Activated naive CD4-positive, alpha-beta T cell (primary cell): ENCODE results near the gene B9D1.

Source experiments
- DNase-seq, 4 experiments: peaks; one replicate each; lab custom pipeline; 2025; lab: John Stamatoyannopoulos, UW

B9D1 gene

GRCh38 chr17:19376811-19377210 lies 14.3 kb upstream of the B9D1 start:
- no peak for DNase-seq

- no peak for DNase-seq
These were observed 13.2 kb upstream of the B9D1 start for GRCh38 chr17:19375732-19376131.

- DNase-seq: no peak
These were observed 11.6 kb upstream of the B9D1 start for GRCh38 chr17:19374136-19374535.

DNA sequence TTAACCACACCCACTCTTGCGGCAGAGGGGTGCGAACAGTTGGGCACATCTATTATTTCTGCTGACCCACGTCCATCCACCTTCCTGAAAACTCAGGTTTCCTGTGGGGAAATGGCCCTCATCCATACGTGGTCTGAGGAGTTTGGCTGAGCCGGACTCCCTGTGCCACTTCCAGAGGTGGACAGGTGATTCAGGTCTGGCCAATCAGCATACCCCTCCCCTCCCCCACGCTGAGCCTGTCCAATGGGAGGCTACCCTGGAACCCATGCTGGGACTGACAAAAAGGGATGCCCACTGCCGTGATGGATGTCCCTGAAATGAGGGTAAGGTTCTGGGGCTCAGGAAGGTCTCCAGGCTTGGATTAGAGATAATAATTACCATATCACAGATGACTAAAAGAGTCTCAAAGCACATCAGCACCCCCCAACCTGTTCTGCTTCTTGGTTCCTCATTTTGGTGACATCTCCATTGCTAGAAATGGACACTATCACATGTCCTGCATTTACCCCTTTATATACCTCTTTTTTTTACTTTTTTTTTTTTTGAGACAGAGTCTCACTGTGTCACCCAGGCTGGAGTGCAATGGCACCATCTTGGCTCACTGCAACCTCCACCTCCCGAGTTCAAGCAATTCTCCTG lies 10.5 kb upstream of the B9D1 start:
- DNase-seq: no peak

DNA sequence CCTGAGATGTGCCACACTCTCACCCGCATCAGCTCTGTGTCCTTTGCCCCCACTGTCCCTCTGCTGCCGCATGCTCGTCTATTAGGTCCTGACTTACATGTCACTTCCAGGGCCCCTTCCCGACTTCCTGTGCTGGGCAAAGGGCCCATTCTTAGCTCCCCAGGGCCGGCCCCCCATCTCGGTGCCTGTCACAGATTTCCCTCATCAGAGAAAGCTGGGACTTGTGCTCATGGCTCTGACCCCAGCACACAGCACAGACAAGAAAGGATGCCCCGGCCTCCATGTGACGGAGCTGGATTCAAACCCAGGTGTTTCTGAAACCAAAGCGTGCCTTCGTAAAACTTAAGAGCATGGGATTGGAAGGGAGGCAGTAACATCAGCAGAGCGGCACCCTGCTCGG lies 9.9 kb upstream of the B9D1 start:
- DNase-seq: no peak

GRCh38 chr17:19372011-19372370 lies 9.5 kb upstream of the B9D1 start:
- no peak for DNase-seq

DNA sequence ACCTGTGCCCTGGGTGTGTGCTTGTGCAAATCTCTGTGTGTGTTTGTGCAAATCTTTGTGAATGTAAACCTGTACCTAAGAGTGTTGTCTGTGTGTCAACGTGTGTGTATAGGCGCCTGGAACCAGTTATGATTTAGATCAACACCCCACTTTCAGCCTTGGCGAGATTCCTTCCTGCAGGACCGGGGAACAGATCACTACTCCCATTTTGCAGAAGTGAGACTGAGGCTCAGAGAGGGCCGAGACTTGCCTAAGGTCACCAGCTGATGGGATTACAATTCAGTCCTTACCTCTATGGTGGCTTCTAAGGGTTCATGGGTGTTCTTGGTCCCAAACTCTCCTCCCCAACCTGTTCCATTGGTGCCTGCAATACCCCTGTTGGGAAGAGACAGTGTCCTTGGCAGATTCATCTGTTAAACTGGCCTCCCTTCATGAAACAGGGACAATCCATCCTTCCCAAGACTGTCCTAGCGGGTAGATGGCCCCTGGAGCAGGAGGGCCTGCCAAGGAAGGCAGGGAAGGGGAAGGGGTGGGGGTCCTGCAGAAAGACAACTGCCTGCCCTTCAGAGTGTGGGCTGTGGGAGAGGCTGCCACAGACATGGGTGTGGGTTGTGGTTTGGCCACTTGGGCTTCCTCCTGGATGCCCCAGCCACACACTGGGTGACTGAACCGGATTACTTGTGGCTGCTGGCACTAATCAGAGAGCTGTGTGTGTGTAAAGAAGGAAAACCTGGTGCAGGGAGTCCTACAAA lies 8.9 kb upstream of the B9D1 start:
- no peak for DNase-seq

DNA sequence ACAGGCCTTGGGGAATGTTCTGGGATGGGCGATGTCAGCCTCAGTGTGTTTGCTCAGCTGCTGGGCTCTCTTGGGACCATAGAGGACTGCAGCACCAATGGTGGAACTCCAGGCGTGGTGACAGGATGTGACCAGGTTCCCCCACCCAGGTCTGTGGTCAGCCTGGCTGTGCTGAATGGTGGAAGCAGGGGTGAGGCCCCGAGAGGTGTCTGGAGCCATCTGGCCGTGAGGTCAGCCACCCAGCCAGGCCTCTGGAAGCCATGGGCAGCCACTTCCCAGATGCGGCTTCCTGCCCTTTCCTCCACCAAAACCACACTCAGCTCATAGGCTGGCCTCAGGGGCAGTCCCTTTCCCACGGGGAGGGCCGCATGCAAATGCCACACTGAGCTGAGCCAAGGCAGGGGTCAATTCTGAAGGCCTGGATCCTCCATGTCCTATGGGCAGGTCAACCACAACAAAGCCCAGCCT lies 8.0 kb upstream of the B9D1 start:
- no peak for DNase-seq

DNA sequence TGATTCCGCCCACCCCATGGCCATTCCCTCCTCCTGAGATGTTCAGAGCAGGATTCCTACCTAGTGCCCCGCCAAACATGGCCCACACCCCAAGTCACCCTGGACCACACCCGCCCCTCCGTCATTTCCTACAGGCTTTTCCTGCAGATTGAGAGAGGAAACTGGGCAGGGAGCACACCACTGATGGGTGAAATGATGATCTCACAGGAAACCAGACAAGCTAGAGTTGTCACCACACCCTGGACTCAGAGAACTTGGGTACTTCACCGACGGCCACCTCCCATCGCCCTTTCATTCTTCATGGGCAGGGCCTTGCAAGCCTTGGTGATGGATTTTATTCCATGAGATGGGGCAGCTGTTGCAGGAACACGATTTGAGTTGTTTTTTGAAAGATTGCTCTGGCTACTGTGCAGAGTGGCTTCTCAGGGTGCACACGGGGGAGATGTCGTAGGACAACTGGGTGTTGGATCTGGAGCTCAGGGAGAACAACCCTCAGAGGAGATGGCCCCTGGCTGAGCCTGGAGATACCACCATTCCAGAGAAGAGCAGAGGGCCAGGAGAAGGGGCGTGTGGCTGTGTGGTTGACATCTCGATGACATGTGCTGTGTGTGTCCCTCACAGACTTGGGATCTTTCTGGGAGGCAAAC lies 7.4 kb upstream of the B9D1 start:
- DNase-seq: no peak

DNA sequence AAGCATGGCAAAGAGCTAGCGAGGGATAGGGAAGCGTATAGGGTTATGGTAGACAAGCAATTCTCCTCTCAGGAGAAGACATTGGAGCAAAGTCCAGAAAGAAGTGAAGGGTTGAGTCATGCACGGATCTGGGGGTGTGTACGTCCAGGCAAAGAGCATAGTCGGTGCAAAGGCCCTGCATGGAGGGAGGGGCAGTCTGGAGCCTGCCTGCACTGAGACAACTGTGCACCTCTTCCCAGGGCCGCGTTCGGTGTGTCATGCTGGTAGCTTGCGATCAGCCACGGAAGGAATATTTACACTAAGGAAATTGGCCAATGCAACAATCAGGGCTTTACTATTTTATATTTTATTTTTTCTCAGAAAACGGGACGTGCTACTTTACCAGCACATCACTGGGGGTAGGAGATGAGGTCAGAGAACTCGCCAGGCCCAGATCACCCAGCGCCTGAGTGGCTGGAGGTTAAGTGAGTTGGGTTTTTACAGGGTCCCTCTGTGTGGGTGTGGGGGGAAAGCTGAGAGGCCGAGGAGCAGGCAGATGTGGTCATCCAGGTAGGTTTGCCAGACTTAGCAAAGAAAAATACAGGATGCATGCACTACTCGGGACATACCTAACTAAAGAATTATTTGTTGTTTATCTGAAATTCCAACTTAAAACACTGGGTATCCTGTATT lies 6.7 kb upstream of the B9D1 start:
- no peak for DNase-seq

- DNase-seq: no peak
These were observed 5.7 kb upstream of the B9D1 start for GRCh38 chr17:19368229-19368628.

GRCh38 chr17:19366637-19366972 lies 4.1 kb upstream of the B9D1 start:
- DNase-seq: no peak

- DNase-seq: no peak
These were observed 3.5 kb upstream of the B9D1 start for GRCh38 chr17:19365833-19366636.

GRCh38 chr17:19365499-19365817 lies 2.9 kb upstream of the B9D1 start:
- DNase-seq: no peak

GRCh38 chr17:19364699-19365498 lies 2.4 kb upstream of the B9D1 start:
- DNase-seq: no peak

DNA sequence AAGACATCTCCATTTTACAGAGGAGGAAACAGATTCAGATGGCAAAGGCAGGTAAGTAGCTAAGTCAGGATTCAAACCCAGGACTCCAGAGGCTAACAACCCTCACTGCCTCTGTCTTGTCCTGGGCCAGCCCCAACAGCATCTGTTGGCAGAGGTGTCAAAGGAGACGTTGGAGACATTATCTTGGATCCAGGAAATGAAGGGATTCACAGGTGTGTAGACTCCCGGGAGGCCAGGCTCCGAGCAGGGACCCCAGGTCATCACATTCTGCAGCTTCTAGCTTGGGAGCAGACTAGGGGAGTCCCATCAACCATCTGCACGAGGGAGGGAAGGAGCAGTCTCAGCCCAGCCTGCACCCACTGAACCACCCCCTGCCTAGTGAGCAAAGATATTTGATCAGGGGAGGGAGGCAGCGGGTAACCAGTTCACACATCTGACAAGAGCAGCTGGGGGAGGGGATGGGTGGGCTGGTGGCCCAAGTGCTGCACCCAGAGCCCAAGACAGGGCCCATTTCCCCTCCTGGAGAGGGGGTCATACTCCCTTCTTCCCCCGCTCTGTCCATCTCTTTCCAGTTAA lies 1.0 kb upstream of the B9D1 start:
- DNase-seq: no peak

DNA sequence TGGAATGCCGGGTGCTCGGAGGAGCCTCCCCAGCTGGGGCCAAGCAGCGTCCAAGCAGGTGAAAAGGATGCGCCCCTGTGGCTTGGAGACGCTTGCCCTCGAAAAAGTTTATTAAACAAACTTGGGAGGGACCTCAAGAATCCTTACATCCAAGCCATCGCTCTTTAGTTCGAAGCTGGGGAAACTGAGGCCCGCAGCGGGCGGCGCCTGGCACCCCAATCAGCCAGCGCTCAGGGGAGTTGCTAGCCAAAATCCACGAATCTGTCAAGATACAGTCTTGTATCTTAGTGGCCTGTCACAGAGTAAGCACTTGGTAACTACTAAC lies 553 bp upstream of the B9D1 start:
- DNase-seq: no peak

DNA sequence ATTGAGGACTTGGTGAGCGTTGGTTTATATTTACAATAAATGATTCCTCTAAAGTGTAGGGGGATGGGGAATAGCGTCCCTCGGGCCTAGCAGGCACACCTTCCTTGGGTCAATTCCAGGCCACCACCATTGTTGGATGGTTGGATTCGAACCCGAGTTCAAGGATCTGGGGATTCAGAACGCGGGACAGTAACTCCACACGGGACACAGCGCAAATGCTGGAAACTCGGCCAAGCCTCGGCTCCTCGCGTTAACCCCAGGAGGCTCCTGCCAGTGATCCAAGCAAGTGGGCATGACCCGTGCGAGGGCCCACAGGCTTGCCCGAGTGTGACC lies 613 bp downstream of the B9D1 start:
- DNase-seq: no peak

- DNase-seq: no peak
These were observed 1.2 kb downstream of the B9D1 start for GRCh38 chr17:19361326-19361725.

- DNase-seq: no peak
These were observed 1.8 kb downstream of the B9D1 start for GRCh38 chr17:19360772-19361171.

DNA sequence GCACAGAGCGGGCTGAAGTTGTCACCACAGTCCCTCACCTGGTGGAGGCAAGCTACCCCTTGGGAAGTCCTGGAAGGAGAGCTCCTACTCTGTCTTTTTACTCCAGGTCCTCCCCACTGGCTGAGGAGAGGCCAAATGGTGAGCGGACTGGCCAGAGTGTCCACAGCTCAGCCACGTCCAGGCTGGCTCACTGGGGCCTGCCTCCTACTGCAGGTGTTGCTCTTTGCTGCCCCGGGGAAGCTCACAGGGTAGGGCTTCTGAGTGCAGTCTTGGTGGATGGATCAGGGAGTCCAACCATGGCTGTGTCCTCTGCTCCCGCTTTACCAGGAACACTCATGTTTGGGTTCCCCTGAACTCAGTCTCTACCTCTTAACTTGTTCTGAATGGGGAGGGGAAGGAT lies 2.7 kb downstream of the B9D1 start:
- DNase-seq: no peak
